Measurements from ENCODE around the gene MTHFD1L. TPM values are rescaled to one million over a fixed set of nuclear protein-coding genes. Genes with fewer than 3 reads are reported as not detected.

Gene MTHFD1L
- total and polyA plus RNA-seq, 8 donors = 1.8 to 16.3 (median 8.8) TPM

GRCh38 chr6:151027295-151027747 lies 161.8 kb downstream of the MTHFD1L start:
- Histone ChIP-seq H3K27me3 (no peaks in the 10 kb centered on the region), H3K4me1 (peaks cover 0 to 14% (median 10%) of the 10 kb centered on the region in 4 donors), H3K36me3 (no peaks in the 10 kb centered on the region), H3K27ac (peak overlapping the region in 2 of 5 donors; percentile 18 to 29), H3K9me3 (no peaks in the 10 kb centered on the region), H3K4me3 (no peak overlapping the region)
- intact Hi-C loops (cut with DNase I; ENCODE audit: low total_unique reads) = no loop called here
- DNase-seq = no peak
- TF ChIP-seq POLR2A (IDR thresholded peaks at IDR 0.05) (no peak), POLR2AphosphoS5 (IDR thresholded peaks at IDR 0.05) (no peak), EP300 (IDR thresholded peaks at IDR 0.05) (no peak), CTCF (IDR thresholded peaks at IDR 0.05) (no peak)
- 20 to 35% (median 31%) methylated on average over 1 of the region's 1 CpG for WGBS, 5 donors

GRCh38 chr6:151027936-151028838 lies 162.7 kb downstream of the MTHFD1L start:
- no peak for TF ChIP-seq POLR2AphosphoS5 (IDR thresholded peaks at IDR 0.05)
- no peak for TF ChIP-seq EP300 (IDR thresholded peaks at IDR 0.05)
- no peak for TF ChIP-seq POLR2A (IDR thresholded peaks at IDR 0.05)
- TF ChIP-seq CTCF (IDR thresholded peaks at IDR 0.05) = no peak
- Histone ChIP-seq H3K27me3 (no peaks in the 10 kb centered on the region), H3K27ac (peak overlapping the region in 1 of 5 donors; percentile 18), H3K4me1 (peaks cover 0 to 14% (median 10%) of the 10 kb centered on the region in 4 donors), H3K4me3 (no peak overlapping the region), H3K9me3 (no peaks in the 10 kb centered on the region), H3K36me3 (no peaks in the 10 kb centered on the region)
- no peak for DNase-seq
- intact Hi-C loops (cut with DNase I; ENCODE audit: low total_unique reads) = no loop called here
- 93 to 96% (median 95%) methylated on average over 15 of the region's 15 CpGs for WGBS, 5 donors

- Histone ChIP-seq H3K27me3 (no peaks in the 10 kb centered on the region), H3K9me3 (no peaks in the 10 kb centered on the region), H3K36me3 (peaks cover 0 to 5% (median 0%) of the 10 kb centered on the region in 4 donors), H3K27ac (no peak overlapping the region), H3K4me3 (no peak overlapping the region), H3K4me1 (peaks cover 0 to 14% (median 10%) of the 10 kb centered on the region in 4 donors)
- 76 to 87% (median 83%) methylated on average over 5 of the region's 5 CpGs for WGBS, 5 donors
- DNase-seq = no peak
- no peak for TF ChIP-seq CTCF (IDR thresholded peaks at IDR 0.05)
- TF ChIP-seq EP300 (IDR thresholded peaks at IDR 0.05) = no peak
- no peak for TF ChIP-seq POLR2AphosphoS5 (IDR thresholded peaks at IDR 0.05)
- TF ChIP-seq POLR2A (IDR thresholded peaks at IDR 0.05) = no peak
- intact Hi-C loops (cut with DNase I; ENCODE audit: low total_unique reads) = no loop called here
Measured at GRCh38 chr6:151029970-151030369, 164.5 kb downstream of the MTHFD1L start.

GRCh38 chr6:151032034-151032433 lies 166.5 kb downstream of the MTHFD1L start:
- no peak for DNase-seq
- H3K27ac ChIP-seq = no peak overlapping the region
- WGBS, 5 donors = 81 to 94% (median 83%) methylated on average over 3 of the region's 3 CpGs
- intact Hi-C loops (cut with DNase I; ENCODE audit: low total_unique reads) = no loop called here
- H3K36me3 ChIP-seq = peaks cover 0 to 5% (median 0%) of the 10 kb centered on the region in 4 donors
- no peaks in the 10 kb centered on the region for H3K9me3 ChIP-seq
- no peak overlapping the region for H3K4me3 ChIP-seq
- TF ChIP-seq POLR2A (IDR thresholded peaks at IDR 0.05) (no peak), CTCF (IDR thresholded peaks at IDR 0.05) (no peak), POLR2AphosphoS5 (IDR thresholded peaks at IDR 0.05) (no peak), EP300 (IDR thresholded peaks at IDR 0.05) (no peak)
- no peaks in the 10 kb centered on the region for H3K27me3 ChIP-seq
- H3K4me1 ChIP-seq = peaks cover 0 to 16% (median 8%) of the 10 kb centered on the region in 4 donors

All from stomach (tissue), 9 donors.